ENCODE results near the gene TUBGCP3.

Gene TUBGCP3

DNA sequence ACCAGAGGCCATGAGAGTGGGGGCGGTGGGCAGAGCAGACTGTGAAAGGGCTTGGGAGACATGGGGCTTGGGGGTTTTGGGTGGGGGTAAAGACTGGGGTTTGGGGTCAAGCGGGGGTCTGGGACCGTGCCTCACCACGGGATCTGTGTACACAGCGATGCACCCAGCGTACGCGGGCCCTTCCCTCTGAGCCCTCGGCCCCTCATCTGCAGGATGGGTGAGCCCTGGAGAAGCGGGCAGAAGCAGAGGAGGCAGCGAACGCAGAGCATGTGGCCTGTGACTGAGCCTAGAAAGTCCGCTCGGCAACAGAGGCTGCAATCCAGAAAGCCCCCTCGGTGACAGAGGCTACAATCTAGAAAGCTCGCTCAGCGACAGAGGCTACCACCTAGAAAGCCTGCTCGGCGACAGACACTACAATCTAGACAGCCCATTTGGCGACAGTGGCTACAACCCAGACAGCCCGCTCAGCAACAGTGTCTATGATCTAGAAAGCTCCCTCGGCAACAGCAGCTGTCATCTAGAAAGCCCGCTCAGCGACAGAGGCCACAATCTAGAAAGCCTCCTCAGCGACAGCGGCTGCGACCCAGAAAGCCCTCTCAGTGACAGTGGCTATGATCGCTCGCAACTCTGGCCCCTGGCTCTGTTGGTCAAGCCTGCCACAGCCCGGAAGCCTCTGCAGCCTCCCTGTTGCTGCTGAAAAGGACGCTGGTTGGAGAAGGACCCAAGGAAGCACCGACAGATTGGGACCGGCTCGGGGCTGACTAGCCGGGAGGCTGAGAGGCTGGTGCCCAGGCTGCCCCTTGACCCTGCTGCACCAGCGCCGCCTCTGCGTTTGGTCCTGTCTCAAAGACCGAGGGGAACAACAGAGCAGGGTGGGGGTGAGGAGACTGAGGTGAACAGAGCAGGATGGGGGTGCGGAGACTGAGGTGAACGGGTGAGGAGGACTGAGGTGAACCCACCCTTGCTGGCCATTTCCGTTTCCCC, 143.2 kb downstream of the TUBGCP3 start:
- Histone ChIP-seq H3K9me3 (ENCODE audit: control insufficient read depth in 5 of 5, low read length in 5 of 5) (no peaks in the 10 kb centered on the region), H3K27me3 (ENCODE audit: control insufficient read depth in 5 of 5, insufficient read depth in 4 of 5, low read length in 5 of 5) (peaks cover 33 to 49% (median 45%) of the 10 kb centered on the region in 5 donors), H3K9ac (ENCODE audit: low read length in 5 of 5) (no peak overlapping the region), H3K4me1 (ENCODE audit: control insufficient read depth in 5 of 5, insufficient read depth in 5 of 5, low read length in 5 of 5) (peaks cover 0 to 6% (median 4%) of the 10 kb centered on the region in 5 donors), H3K36me3 (ENCODE audit: control insufficient read depth in 5 of 5, insufficient read depth in 5 of 5, low read length in 5 of 5) (no peaks in the 10 kb centered on the region), H3K27ac (ENCODE audit: low read depth, low read length) (no peak overlapping the region), H3K4me3 (ENCODE audit: low read depth in 1 of 5, low read length in 5 of 5) (no peak overlapping the region)

GRCh38 chr13:112443995-112444311, 144.0 kb downstream of the TUBGCP3 start:
- no peak overlapping the region for H3K27ac ChIP-seq (ENCODE audit: low read depth, low read length)
- H3K9ac ChIP-seq (ENCODE audit: low read length in 5 of 5): no peak overlapping the region
- peaks cover 0 to 6% (median 4%) of the 10 kb centered on the region in 5 donors for H3K4me1 ChIP-seq (ENCODE audit: control insufficient read depth in 5 of 5, insufficient read depth in 5 of 5, low read length in 5 of 5)
- no peak overlapping the region for H3K4me3 ChIP-seq (ENCODE audit: low read depth in 1 of 5, low read length in 5 of 5)
- no peaks in the 10 kb centered on the region for H3K36me3 ChIP-seq (ENCODE audit: control insufficient read depth in 5 of 5, insufficient read depth in 5 of 5, low read length in 5 of 5)
- peaks cover 0 to 2% (median 0%) of the 10 kb centered on the region in 5 donors for H3K9me3 ChIP-seq (ENCODE audit: control insufficient read depth in 5 of 5, low read length in 5 of 5)
- peaks cover 33 to 49% (median 45%) of the 10 kb centered on the region in 5 donors for H3K27me3 ChIP-seq (ENCODE audit: control insufficient read depth in 5 of 5, insufficient read depth in 4 of 5, low read length in 5 of 5)

- Histone ChIP-seq H3K9me3 (ENCODE audit: control insufficient read depth in 5 of 5, low read length in 5 of 5) (peaks cover 0 to 6% (median under 1%) of the 10 kb centered on the region in 5 donors), H3K4me1 (ENCODE audit: control insufficient read depth in 5 of 5, insufficient read depth in 5 of 5, low read length in 5 of 5) (peaks cover 0 to 6% (median 4%) of the 10 kb centered on the region in 5 donors), H3K27me3 (ENCODE audit: control insufficient read depth in 5 of 5, insufficient read depth in 4 of 5, low read length in 5 of 5) (peaks cover 31 to 46% (median 43%) of the 10 kb centered on the region in 5 donors), H3K4me3 (ENCODE audit: low read depth in 1 of 5, low read length in 5 of 5) (no peak overlapping the region), H3K27ac (ENCODE audit: low read depth, low read length) (no peak overlapping the region), H3K36me3 (ENCODE audit: control insufficient read depth in 5 of 5, insufficient read depth in 5 of 5, low read length in 5 of 5) (no peaks in the 10 kb centered on the region), H3K9ac (ENCODE audit: low read length in 5 of 5) (no peak overlapping the region)
These were observed 144.6 kb downstream of the TUBGCP3 start for GRCh38 chr13:112443191-112443994.

- peaks cover 0 to 6% (median 4%) of the 10 kb centered on the region in 5 donors for H3K4me1 ChIP-seq (ENCODE audit: control insufficient read depth in 5 of 5, insufficient read depth in 5 of 5, low read length in 5 of 5)
- H3K9me3 ChIP-seq (ENCODE audit: control insufficient read depth in 5 of 5, low read length in 5 of 5): peaks cover 3 to 14% (median 4%) of the 10 kb centered on the region in 5 donors
- H3K27me3 ChIP-seq (ENCODE audit: control insufficient read depth in 5 of 5, insufficient read depth in 4 of 5, low read length in 5 of 5): peaks cover 31 to 46% (median 38%) of the 10 kb centered on the region in 5 donors
- H3K9ac ChIP-seq (ENCODE audit: low read length in 5 of 5): no peak overlapping the region
- H3K27ac ChIP-seq (ENCODE audit: low read depth, low read length): no peak overlapping the region
- no peak overlapping the region for H3K4me3 ChIP-seq (ENCODE audit: low read depth in 1 of 5, low read length in 5 of 5)
- H3K36me3 ChIP-seq (ENCODE audit: control insufficient read depth in 5 of 5, insufficient read depth in 5 of 5, low read length in 5 of 5): no peaks in the 10 kb centered on the region
These were observed 145.4 kb downstream of the TUBGCP3 start for GRCh38 chr13:112442483-112443090.

GRCh38 chr13:112441779-112442310, 146.1 kb downstream of the TUBGCP3 start:
- H3K4me3 ChIP-seq (ENCODE audit: low read depth in 1 of 5, low read length in 5 of 5): no peak overlapping the region
- peaks cover 3 to 14% (median 4%) of the 10 kb centered on the region in 5 donors for H3K9me3 ChIP-seq (ENCODE audit: control insufficient read depth in 5 of 5, low read length in 5 of 5)
- peaks cover 0 to 6% (median 4%) of the 10 kb centered on the region in 5 donors for H3K4me1 ChIP-seq (ENCODE audit: control insufficient read depth in 5 of 5, insufficient read depth in 5 of 5, low read length in 5 of 5)
- peaks cover 31 to 45% (median 38%) of the 10 kb centered on the region in 5 donors for H3K27me3 ChIP-seq (ENCODE audit: control insufficient read depth in 5 of 5, insufficient read depth in 4 of 5, low read length in 5 of 5)
- no peak overlapping the region for H3K27ac ChIP-seq (ENCODE audit: low read depth, low read length)
- no peak overlapping the region for H3K9ac ChIP-seq (ENCODE audit: low read length in 5 of 5)
- H3K36me3 ChIP-seq (ENCODE audit: control insufficient read depth in 5 of 5, insufficient read depth in 5 of 5, low read length in 5 of 5): no peaks in the 10 kb centered on the region

- Histone ChIP-seq H3K4me3 (ENCODE audit: low read depth in 1 of 5, low read length in 5 of 5) (no peak overlapping the region), H3K27ac (ENCODE audit: low read depth, low read length) (no peak overlapping the region), H3K36me3 (ENCODE audit: control insufficient read depth in 5 of 5, insufficient read depth in 5 of 5, low read length in 5 of 5) (no peaks in the 10 kb centered on the region), H3K9ac (ENCODE audit: low read length in 5 of 5) (no peak overlapping the region), H3K27me3 (ENCODE audit: control insufficient read depth in 5 of 5, insufficient read depth in 4 of 5, low read length in 5 of 5) (peaks cover 28 to 39% (median 34%) of the 10 kb centered on the region in 5 donors), H3K9me3 (ENCODE audit: control insufficient read depth in 5 of 5, low read length in 5 of 5) (peaks cover 3 to 14% (median 4%) of the 10 kb centered on the region in 5 donors), H3K4me1 (ENCODE audit: control insufficient read depth in 5 of 5, insufficient read depth in 5 of 5, low read length in 5 of 5) (peaks cover 0 to 6% (median 4%) of the 10 kb centered on the region in 5 donors)
These were observed 146.7 kb downstream of the TUBGCP3 start for GRCh38 chr13:112441226-112441625.

DNA sequence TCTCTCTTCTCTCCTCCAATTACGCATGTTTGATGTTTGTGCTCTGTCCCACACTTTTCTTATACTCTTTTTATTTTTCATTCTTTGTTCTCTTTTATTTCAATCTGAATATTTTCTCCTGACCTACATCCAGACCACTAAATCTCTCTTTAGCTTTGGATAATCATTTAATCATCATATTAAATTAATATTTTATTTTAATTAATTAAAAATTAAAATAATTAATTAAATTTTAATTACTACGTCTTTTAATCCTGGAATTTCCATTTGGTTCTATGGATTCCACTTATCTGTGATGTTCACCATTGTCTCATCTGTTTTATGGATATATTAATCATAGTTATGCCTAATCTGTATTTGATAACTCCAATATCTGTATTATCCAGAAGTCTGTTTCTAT, 149.4 kb downstream of the TUBGCP3 start:
- H3K27me3 ChIP-seq (ENCODE audit: control insufficient read depth in 5 of 5, insufficient read depth in 4 of 5, low read length in 5 of 5): peaks cover 10 to 21% (median 17%) of the 10 kb centered on the region in 5 donors
- peaks cover 0 to 2% (median under 1%) of the 10 kb centered on the region in 5 donors for H3K4me1 ChIP-seq (ENCODE audit: control insufficient read depth in 5 of 5, insufficient read depth in 5 of 5, low read length in 5 of 5)
- H3K27ac ChIP-seq (ENCODE audit: low read depth, low read length): no peak overlapping the region
- H3K9ac ChIP-seq (ENCODE audit: low read length in 5 of 5): no peak overlapping the region
- peaks cover 3 to 14% (median 4%) of the 10 kb centered on the region in 5 donors for H3K9me3 ChIP-seq (ENCODE audit: control insufficient read depth in 5 of 5, low read length in 5 of 5)
- H3K4me3 ChIP-seq (ENCODE audit: low read depth in 1 of 5, low read length in 5 of 5): no peak overlapping the region
- no peaks in the 10 kb centered on the region for H3K36me3 ChIP-seq (ENCODE audit: control insufficient read depth in 5 of 5, insufficient read depth in 5 of 5, low read length in 5 of 5)

GRCh38 chr13:112438094-112438493, 149.9 kb downstream of the TUBGCP3 start:
- no peak overlapping the region for H3K9ac ChIP-seq (ENCODE audit: low read length in 5 of 5)
- peaks cover 3 to 14% (median 4%) of the 10 kb centered on the region in 5 donors for H3K9me3 ChIP-seq (ENCODE audit: control insufficient read depth in 5 of 5, low read length in 5 of 5)
- H3K4me1 ChIP-seq (ENCODE audit: control insufficient read depth in 5 of 5, insufficient read depth in 5 of 5, low read length in 5 of 5): no peaks in the 10 kb centered on the region
- no peak overlapping the region for H3K4me3 ChIP-seq (ENCODE audit: low read depth in 1 of 5, low read length in 5 of 5)
- peaks cover 7 to 17% (median 14%) of the 10 kb centered on the region in 5 donors for H3K27me3 ChIP-seq (ENCODE audit: control insufficient read depth in 5 of 5, insufficient read depth in 4 of 5, low read length in 5 of 5)
- H3K27ac ChIP-seq (ENCODE audit: low read depth, low read length): no peak overlapping the region
- H3K36me3 ChIP-seq (ENCODE audit: control insufficient read depth in 5 of 5, insufficient read depth in 5 of 5, low read length in 5 of 5): no peaks in the 10 kb centered on the region

DNA sequence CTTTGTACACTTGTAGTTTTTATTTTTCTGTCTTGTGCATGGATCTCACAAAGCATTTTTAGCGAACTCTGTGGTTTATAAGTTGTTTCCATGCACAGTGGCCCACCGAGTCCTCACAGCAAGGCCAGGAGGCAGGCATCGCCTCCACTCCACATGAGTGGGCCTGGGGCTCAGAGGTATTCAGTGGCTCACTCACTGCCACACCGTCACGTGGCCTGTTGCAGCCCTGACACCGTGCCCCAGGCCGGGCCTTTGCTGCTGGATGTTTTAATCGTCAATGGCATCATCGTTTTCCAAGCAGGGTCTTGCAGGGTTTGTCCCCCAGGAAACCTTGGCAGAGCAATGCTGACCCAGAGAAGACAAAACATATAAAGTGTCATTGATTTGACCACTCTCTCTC, 152.0 kb downstream of the TUBGCP3 start:
- Histone ChIP-seq H3K36me3 (ENCODE audit: control insufficient read depth in 5 of 5, insufficient read depth in 5 of 5, low read length in 5 of 5) (no peaks in the 10 kb centered on the region), H3K9me3 (ENCODE audit: control insufficient read depth in 5 of 5, low read length in 5 of 5) (peaks cover 3 to 14% (median 4%) of the 10 kb centered on the region in 5 donors), H3K27me3 (ENCODE audit: control insufficient read depth in 5 of 5, insufficient read depth in 4 of 5, low read length in 5 of 5) (peaks cover 0 to 5% (median 3%) of the 10 kb centered on the region in 5 donors), H3K27ac (ENCODE audit: low read depth, low read length) (no peak overlapping the region), H3K9ac (ENCODE audit: low read length in 5 of 5) (no peak overlapping the region), H3K4me3 (ENCODE audit: low read depth in 1 of 5, low read length in 5 of 5) (no peak overlapping the region), H3K4me1 (ENCODE audit: control insufficient read depth in 5 of 5, insufficient read depth in 5 of 5, low read length in 5 of 5) (no peaks in the 10 kb centered on the region)

All from subcutaneous abdominal adipose tissue (tissue), 5 donors.